GM19035 (cell line): Measurements from ENCODE around the gene CORO2A.
"Not testable (repeated sequence)": the region's sequence is repeated elsewhere in the genome, so short reads cannot be mapped to it uniquely, and the experiment has no call there.

ENCODE experiments used
- ATAC-seq: cut with Tn5 transposase; IDR thresholded peaks from one replicate; pipeline ENCODE4 v1.9.1; 2021; ENCODE audit not compliant: unreplicated experiment

CORO2A gene

GRCh38 chr9:98142925-98143481, 49.4 kb downstream of the CORO2A start:
- no peak for ATAC-seq

DNA sequence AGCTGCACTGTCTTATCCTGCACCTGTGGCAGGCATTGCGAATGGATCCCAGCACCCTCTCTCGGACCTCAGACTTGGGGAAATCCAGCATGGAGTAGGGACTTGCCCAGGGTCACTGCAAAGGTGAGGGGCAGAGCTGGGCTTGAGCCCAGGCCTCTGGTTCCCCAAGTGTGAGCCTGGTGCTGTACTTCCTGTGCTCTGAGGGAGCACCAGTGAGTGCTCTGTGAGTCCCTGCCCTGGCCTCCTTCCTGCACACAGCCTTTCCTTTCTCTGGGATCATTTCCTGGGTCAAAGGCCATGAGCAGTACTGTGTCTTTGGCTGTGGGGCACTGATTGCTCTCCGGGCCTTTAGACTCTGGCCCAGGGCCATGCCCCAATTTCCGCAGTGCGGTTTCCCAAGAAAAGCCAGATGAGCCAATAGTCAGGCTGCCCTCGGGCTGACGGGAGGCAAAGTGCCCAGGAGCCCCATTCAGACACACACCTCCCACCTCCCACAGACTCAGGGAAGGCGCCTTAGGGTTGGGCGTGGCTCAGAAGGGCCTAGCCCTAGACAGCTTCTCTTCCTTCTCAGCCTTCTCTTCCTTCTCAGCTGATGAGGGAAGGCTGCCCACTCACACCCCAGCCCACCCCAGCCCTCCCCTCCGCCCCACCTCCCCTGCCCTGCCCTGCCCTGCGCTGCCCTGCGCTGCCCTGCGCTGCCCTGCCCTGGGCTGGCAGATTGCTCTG, 50.1 kb downstream of the CORO2A start:
- ATAC-seq, result no peak

- ATAC-seq, result no peak
Measured at GRCh38 chr9:98140503-98140902, 51.9 kb downstream of the CORO2A start.

DNA sequence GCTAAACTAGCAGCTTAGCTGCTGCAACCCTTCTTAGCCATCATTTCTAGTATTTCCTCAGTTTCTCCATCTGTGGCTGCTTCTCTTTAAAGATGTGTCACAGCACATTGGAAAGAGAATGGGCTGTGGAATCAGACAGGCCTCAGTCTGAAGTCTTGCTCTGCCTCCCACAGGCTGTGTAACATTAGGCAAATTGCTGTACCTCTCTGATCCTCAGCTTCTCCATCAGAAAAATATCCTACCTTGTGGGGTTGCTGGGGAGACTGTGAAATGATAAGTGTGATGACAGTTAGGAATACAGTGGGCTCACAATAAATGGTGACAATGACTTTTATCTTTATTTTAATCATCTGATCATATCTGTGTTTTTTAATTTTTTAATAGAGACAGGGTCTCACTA, 55.9 kb downstream of the CORO2A start:
- ATAC-seq, result no peak

DNA sequence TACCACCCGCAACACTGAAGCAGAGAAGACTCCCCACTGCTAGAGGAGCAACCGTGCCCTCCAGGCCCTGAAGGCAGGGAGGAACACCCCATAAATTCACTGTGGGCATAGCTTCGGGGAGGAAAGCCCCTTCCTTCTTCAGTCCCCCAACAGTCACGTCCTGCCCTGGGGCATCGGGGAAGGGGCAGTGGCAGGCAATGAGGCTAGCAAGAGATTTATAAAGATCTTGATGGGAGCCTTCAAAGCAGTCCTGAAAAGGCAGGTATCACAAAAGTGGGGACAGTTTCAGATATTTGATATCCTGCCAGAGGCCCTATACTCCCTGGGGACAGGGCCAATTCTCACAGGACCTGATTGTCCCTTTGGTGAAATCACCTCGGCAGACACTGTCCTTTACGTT, 56.5 kb downstream of the CORO2A start:
- ATAC-seq, result no peak

DNA sequence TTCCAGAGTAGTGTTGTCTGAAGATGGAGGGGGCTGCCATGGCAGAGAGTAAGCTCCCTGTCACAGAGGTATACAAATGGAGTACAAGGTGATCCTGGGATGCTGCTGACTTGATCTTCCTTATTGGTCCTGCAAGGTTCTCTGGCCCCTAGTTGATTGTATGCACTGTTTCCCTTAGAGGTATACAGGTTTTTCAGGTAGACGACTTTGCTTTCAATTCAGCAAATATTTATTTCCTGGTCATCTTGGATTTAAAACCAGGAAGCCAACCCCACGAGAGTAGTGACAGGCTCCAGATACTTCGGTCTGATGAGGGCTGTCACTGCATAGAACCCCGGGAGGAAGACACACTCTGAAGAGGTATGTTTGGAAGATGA, 56.9 kb downstream of the CORO2A start:
- ATAC-seq, result no peak

GRCh38 chr9:98134702-98135557, 57.5 kb downstream of the CORO2A start:
- no peak for ATAC-seq

GRCh38 chr9:98132806-98133631, 59.4 kb downstream of the CORO2A start:
- ATAC-seq, result no peak

GRCh38 chr9:98132158-98132557, 60.3 kb downstream of the CORO2A start:
- no peak for ATAC-seq

DNA sequence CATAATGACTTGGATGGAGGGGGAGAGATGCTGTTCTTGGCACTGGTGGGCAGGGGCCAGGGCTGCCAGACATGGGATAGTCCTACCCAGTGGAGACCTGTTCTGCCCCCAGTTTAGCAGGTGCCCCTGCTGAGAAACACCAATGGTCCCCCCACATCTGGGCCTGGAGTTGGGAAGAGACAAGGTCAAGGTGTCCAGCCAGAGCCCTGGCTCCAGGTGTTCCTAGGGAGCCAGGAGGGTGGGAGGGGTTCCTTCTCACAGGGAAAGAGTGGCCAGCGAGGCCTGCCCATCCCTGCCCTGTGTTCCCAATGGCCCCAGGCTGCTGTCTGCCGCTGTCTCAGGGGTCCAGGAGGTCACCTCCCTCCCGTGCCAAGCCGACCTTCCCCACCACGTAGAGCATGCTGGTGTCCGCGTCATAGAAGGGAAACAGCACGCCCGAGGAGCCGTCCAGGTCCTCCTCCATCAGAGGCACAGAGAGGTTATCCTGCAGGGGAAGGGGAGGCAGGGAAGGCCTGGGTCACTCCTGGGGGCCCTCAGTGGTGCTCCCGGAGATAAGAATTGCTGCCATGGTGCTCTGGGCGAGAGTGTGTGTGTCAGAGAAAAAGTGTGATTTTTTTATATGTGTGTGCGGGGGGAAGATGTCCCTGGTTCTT, 61.7 kb downstream of the CORO2A start:
- ATAC-seq, result no peak

DNA sequence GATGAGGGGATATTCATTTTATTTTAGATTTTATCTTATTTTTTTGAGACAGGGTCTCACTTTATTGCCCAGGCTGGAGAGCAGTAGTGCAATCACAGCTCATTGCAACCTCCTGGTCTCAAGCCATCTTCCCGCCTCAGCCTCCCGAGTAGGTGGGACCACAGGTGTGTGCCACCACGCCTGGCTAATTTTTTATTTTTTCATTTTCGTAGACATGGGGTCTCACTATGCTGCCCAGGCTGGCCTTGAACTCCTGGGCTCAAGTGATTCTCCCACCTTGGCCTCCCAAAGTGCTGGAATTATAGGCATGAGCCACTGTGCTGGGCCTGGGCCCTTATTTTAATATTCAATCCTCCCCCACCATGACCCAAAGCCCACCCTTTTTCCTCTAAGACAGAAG, 62.4 kb downstream of the CORO2A start:
- ATAC-seq, result not testable (repeated sequence)

DNA sequence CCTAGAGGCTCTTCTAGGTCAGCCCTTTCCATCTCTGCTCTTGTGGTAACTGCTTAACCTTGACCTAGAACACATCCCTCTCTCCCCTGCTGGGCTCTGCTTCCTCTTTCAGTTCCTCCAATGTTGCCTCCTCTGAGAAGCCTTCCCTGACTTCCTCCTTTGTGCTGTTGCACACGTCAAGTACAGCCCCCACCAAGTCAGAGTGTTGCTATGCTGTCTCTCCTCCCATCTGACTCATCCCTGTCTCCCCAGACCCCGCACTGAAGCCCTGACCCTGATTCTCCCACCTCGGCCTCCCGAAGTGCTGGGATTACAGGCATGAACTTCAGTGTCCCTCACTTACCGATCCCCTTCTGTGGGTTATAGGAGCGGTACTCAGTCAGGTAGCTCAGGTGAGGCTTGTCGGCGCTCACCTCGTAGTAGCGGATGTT, 63.0 kb downstream of the CORO2A start:
- peak; percentile 78 for ATAC-seq

GRCh38 chr9:98128316-98128715, 64.1 kb downstream of the CORO2A start:
- ATAC-seq, result no peak

DNA sequence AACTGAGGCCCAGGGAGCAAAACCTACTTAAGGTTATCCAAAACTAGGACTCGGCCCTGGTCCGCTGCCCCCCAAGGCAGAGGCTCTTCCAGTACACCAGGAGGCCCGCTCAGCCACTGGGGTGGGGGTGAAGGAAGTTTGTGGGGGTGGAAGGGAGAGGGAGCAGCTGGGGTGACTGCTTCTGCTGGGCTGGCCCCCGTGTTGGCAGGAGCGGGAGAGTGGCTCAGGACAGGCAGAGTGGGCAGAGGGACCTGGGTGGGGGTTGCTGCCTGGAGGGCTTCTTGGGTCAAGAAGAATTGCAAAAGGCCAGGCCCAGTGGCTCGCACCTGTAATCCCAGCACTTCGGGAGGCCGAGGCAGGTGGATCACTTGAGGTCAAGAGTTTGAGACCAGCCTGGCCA, 65.2 kb downstream of the CORO2A start:
- ATAC-seq, result no peak

DNA sequence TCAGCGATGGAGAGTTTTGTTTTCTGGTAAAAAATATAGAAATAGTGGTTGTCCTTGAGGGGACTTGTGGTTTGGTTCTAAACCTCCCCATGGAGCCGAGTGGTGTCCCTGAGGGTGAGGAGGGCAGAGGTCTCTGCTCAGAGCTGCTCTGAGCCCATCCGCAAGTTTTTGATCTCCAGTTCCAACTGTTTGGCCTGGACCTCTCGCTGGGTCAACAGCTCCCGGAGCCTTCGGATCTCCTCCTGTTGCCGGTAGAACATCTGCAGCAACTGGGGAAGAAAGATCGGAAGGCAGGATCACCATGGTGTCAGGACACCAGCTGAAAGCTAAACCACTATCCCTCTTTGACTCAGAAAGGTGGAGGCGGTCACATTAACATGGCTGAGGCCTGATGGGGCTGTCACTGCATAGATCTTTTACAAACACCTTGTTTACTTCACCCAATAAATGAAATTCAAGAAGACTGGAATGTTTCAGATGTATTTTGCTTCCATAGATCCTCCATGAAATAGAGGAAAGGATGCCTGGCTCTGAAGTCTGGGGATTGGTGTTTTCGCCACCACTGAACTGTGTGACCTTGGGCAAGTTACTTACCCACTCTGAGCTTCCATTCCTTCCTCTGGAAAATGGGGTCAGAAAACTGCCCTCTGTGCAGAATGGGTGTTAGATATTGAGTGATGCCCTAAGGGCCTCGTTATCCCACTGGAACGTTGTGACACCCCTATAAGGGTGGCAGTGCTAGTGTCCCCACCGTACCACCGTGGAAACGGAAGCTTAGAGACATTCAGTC, 67.6 kb downstream of the CORO2A start:
- ATAC-seq, result no peak

GRCh38 chr9:98124091-98124490, 68.3 kb downstream of the CORO2A start:
- ATAC-seq, result not testable (repeated sequence)

DNA sequence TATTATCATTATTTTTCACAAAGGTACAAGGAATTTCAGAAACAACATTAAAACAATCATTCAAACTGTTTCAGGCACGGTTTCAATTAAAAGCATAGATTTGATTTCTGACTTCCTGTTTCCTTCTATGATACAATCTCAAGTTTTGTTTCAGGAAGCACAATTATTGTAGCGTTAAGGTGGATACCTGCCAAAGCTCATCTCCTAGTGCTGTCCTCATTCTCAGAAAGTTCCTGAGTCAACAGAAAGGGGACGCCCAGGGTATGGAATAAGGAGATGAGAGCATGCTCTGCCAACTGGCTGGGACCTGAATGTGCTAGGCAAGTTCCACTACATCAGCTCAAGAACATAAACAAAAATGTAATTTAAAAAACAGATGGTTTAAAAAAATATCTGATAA, 71.4 kb downstream of the CORO2A start:
- no peak for ATAC-seq

DNA sequence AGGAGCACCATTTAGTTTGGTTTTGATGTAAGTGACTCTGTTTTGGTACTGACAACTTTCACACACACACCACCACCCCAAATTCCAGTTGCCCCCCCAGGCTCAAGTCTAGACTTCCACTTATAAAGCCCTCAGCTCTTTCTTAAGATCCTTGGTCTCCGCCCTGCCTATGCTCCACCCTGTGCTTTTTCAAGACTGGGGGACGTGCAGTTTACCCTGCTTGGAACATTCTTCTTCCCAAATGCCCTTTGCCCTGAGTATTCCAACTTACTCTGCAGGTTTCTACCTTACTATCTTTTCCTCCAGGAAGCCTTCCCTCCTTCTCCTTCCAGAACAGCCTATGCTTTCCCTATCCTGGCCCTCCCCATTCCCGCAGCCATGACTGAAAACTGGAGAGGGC, 72.0 kb downstream of the CORO2A start:
- no peak for ATAC-seq

GRCh38 chr9:98118640-98119601, 73.5 kb downstream of the CORO2A start, which contains the start of gene TRIM14:
TSS of gene TRIM14 (minus strand) at chr9:98119222. CDS start at chr9:98119188, 34 bp downstream.
- peak; percentile 62 for ATAC-seq
